NCI-H2227 treated with DMSO at 0.1 percent for 48 hours (cell line): ENCODE data around the gene NCK1.

Experiments used
- DNase-seq: peaks from one replicate; lab custom pipeline; 2025; lab: John Stamatoyannopoulos, UW

Gene NCK1

GRCh38 chr3:136908297-136908696 is 46.3 kb downstream of the NCK1 start:
- DNase-seq, result no peak

- DNase-seq, result no peak
Observed at GRCh38 chr3:136909187-136909586, 47.2 kb downstream of the NCK1 start.

- no peak for DNase-seq
Observed at GRCh38 chr3:136910697-136911096, 48.7 kb downstream of the NCK1 start.

DNA sequence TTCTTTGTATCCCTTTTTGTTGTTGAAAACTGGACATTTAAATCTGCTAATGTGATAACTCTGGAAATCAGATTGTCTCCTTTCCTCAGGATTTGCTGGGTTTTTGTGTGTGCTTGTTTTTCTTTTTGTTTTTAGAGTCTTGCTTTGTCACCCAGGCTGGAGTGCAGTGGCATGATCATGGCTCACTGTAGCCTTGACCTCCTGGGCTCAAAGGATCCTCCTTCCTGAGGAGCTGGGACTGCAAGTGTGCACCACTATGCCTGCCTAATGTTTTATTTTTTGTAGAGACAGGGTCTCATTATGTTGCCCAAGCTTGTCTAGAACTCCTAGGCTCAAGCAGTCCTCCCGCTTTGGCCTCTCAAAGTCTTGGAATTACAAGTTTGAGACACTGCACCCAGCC is 51.2 kb downstream of the NCK1 start:
- no peak for DNase-seq

DNA sequence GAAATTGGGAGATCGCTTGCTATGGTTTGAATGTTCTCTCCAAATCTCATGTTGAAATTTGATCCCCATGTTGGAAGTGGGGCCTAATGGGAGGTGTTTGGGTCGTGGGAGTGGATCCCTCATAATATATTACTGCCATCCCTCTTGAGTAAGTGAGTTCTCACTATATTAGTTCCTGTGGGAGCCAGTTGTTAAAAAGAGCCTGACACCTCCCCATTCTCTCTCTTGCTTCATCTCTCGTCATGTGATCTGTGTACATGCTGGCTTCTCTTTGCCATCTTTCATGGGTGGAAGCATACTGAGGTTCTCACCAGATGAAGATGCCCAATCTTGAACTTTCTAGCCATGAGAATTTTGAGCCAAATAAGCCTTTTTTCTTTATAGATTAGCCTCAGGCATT is 52.7 kb downstream of the NCK1 start:
- DNase-seq, result no peak

DNA sequence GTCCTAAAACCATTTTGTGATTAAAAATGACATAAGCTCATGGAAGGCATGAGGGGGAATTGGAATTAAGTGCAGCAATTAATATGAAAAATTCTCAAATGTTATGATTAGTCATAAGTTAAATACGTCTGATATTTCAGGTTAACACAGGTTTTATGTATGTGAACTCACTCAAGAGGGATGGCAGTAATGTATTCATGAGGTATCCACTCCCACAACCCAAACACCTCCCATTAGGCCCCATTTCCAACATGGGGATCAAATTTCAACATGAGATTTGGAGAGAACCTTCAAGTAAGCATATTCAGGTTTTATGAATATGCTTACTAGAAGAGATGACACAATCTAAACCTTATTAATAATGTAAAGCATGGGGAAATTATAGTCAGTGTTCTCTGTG is 54.2 kb downstream of the NCK1 start:
- DNase-seq, result no peak

DNA sequence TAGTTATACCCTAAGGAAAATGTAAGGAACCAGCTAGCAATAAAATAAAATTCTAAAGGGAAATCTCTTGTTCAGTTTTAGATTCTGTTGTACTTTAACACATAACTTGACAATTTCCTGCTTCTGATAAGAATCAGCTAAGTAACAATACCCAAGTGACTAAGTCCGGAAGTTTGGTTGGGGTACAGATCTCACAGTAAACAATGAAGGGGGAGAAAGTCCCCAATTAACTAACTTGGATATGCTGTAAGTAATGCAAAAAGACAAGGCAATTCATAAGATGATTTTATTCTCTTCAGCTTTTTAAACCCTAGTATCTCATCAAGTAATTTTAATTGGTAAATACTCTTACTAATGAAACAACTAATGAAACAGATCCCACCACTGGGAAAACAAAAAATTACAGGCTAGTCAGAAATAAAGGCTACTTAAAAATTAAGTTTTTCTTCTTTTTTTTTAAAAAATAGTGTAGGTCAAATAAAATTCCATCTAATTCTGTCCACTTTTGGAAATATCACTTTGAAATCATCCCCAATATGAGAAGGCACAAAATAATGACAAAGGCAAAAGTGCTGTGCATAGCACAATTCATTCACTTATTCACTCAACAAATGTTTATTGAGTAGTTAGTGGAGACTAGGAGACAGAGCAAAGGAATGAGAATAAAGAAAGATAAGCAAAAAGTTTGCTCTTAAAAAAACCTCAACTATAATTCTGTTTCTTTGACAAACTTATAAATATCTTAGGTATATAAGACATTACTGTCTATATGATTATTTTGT is 58.0 kb downstream of the NCK1 start:
- no peak for DNase-seq

- DNase-seq, result no peak
Observed at GRCh38 chr3:136920904-136921611, 59.0 kb downstream of the NCK1 start.

GRCh38 chr3:136925425-136926190 is 63.6 kb downstream of the NCK1 start:
- no peak for DNase-seq

- no peak for DNase-seq
Observed at GRCh38 chr3:136928240-136928639, 66.2 kb downstream of the NCK1 start.

GRCh38 chr3:136929977-136930670 is 68.1 kb downstream of the NCK1 start:
- DNase-seq, result no peak

DNA sequence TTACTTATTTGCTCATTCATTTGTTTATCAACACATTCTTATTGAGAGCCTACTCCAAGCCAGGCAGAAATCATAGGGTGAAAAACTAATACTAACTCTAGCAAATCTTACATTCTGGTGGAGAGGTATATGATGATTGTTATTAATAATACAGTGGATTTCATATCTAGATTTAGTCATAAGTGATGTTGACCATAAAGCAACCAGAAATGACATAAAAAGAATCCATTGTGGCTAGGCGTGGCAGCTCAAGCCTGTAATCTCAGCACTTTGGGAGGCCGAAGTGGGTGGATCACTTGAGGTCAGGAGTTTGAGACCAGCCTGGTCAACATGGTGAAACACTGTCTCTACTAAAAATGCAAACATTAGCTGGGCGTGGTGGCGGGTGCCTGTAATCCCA is 69.6 kb downstream of the NCK1 start:
- DNase-seq, result no peak

- no peak for DNase-seq
Observed at GRCh38 chr3:136932523-136932922, 70.5 kb downstream of the NCK1 start.

- DNase-seq, result no peak
Observed at GRCh38 chr3:136932978-136933772, 71.2 kb downstream of the NCK1 start.

DNA sequence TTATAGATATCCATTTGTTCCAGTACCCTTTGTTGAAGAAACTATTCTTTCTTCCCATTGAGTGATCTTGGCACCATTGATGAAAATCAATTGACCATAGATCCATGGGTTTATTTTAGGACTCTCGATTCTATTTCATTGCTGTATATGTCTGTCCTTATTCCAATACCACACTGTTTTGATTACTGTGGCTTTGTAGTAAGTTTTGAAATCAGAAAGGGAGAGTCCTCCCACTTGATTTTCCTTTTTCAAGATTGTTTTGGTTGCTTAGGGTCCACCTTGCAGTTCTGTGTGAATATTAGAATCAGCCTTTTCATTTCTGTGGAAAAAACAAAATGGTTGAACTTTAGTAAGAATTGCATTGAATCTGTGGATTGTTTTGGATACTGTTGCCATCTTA is 75.2 kb downstream of the NCK1 start:
- no peak for DNase-seq

DNA sequence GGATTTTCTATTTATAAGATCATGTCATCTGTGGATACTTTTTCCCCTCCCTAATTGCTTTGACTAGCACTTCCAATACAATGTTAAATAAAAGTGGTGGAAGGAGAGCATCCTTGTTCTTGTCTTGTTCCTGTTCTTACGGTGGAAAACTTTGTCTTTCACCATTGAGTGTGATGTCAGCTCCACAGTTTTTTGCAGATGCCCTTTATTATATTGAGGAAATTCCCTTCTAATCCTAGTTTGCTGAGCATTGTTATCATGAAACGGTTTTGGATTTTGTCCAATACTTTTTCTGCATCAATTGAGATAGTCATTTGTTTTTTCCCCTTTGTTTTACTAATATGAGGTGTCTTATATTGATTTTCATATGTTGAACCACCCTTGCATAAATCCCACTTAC is 75.8 kb downstream of the NCK1 start:
- no peak for DNase-seq

GRCh38 chr3:136938334-136938733 is 76.3 kb downstream of the NCK1 start:
- no peak for DNase-seq

GRCh38 chr3:136939489-136939888 is 77.5 kb downstream of the NCK1 start:
- no peak for DNase-seq

DNA sequence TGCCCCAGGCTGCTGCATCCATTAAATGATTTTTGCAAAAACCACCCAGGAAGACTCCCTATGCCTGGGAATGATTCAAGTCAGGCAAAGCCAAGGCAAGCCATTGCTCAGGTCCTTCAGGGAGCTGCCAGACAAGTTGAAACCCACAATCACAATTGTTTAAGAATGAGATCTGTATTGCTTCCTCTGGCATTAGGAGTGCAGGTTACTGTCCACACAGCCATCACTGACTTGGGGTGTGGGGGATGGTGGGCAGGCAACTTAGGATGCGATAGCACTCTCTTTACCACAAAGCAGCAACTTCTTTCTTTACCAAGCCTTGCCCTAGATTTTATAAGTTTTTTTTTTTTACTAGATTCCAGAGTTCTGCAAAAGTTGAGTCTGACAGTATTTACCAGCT is 80.8 kb downstream of the NCK1 start:
- no peak for DNase-seq

GRCh38 chr3:136943436-136943835 is 81.4 kb downstream of the NCK1 start:
- no peak for DNase-seq

- no peak for DNase-seq
Observed at GRCh38 chr3:136946978-136947377, 85.0 kb downstream of the NCK1 start.

- DNase-seq, result no peak
Observed at GRCh38 chr3:136947477-136947876, 85.5 kb downstream of the NCK1 start.
